Left renal pelvis (tissue), 4 donors: ENCODE data around the gene HSD3B7. TPM values are rescaled to one million over a fixed set of nuclear protein-coding genes. Genes with fewer than 3 reads are reported as not detected.
"Not testable (repeated sequence)": the region's sequence is repeated elsewhere in the genome, so short reads cannot be mapped to it uniquely, and the experiment has no call there.

Experiments
- DNase-seq, 4 donors: peaks; one replicate each; pipeline ENCODE4 v3.0.0-alpha.2; 2013; ENCODE audit warnings: low read depth in 4 of 4, low spot score in 3 of 4
- polyA plus RNA-seq, 4 donors: library from polyadenylated mRNA; unstranded; fragments of 120-200 nt; gene quantifications; one replicate each; pipeline ENCODE4 v1.2.1, GENCODE V29; 2013; ENCODE audit not compliant: insufficient read length in 4 of 4

HSD3B7 gene
- polyA plus RNA-seq, 4 donors = 6.7 to 11.8 (median 8.9) TPM

DNA sequence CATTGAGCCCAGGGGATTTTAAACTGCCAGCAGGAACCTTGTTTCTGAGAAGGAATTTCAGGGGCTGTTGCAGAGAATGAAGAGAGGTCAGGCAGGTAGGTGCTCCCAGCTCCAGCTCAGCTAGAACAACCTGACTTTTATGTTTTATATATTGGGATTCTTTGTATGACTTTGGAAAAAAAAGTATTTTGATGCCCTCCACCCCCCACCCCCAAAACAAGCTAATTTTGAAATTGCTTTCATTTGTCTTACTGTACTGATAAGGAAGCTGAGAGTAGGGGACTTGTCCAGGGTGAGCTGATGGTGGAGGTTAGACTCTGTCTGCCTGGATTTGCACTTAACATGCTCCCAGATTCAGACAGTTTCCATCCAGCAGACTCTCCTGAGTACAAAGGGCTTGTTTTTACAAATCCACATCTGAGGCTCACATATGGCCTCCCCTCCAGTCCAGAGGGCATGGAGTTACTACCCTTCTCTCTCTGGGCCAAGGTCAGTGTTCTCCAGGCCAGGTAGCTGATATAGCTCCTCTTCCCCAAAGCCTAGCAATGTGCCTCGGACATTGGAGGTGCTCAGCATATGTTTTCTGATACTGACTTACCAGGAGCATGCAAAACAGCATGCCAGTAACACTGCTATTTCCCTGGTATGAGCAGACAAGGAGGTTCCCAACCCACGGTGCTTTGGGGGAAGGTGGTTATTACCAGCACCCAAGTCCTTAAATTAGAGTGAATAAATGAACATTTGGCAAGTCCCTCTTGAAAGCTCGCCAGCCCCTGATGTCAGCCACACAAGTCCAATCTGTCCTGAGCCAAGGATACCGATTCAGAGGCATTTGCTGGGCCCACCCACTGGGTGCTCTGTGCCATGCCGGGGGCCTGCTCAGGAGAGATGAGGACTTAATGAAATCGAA, 14.1 kb downstream of the HSD3B7 start:
- DNase-seq = no peak

DNA sequence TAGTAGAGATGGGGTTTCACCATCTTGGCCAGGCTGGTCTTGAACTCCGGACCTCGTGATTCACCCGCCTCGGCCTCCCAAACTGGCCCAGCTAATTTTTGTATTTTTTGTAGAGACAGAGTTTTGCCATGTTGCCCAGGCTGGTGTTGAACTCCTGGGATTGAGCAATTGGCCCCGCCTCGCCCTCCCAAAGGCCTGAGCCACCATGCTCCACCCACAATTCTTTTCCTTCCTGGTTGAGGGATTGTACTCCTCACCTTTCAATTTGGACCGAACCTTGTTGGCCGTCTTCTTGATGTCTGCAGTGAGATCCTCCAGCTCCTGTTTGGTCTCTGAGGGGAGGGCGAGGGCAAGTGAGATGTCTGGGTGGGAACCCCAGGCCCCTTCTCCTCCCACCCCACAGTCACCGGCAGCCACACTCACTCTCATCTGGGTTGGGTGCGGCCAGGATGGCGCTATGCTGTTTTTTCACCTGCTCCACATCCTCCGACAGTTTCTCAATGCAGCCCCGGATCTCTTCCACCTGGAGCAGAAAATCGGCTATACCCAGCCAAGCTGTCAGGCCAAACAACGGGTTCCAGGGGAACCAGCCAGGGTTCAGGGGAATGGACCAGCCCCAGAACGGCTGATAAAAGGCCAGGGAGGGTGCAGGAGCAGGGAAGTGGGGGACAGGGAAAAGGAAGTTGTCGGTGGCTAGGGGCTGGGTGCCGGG, 15.8 kb downstream of the HSD3B7 start:
- DNase-seq = no peak

DNA sequence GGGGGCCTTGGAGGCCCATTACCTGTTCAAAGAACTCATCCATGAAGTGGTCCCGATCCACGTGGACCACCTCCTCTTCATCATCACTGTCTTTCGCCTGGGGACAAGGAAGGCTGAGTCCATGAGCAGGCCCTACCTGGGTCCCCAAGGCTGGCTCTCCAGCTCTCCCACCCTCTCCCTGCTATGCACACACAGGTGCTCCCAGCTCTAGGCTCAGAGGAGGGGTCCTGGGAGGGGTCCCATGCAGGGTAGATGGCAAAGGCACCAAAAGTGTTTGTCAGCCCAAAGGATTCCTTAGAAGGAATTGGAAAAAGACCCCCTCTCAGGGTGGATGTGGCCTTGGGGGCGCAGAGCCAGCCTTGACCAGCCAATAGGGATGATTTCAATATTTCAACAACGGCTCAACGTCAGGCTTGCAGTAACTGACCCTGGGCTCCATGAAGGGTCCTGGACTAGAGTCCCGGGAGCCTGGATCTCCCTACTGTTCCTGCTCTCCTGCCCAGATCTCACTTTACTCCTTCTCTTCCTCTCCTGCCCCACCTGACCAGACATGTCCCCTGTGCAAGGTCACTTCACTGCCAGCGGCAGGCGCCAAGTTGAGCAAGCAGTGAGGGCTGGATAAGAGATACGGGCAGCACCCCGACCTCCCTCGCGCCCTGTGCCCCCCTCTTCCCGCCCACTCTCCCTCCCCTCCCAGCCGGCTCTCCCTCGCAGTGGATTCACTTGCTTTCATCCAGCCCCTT, 16.7 kb downstream of the HSD3B7 start:
- DNase-seq = no peak

GRCh38 chr16:31002250-31002700, 17.3 kb downstream of the HSD3B7 start:
- no peak for DNase-seq

GRCh38 chr16:31002862-31003341, 17.9 kb downstream of the HSD3B7 start:
- no peak for DNase-seq

DNA sequence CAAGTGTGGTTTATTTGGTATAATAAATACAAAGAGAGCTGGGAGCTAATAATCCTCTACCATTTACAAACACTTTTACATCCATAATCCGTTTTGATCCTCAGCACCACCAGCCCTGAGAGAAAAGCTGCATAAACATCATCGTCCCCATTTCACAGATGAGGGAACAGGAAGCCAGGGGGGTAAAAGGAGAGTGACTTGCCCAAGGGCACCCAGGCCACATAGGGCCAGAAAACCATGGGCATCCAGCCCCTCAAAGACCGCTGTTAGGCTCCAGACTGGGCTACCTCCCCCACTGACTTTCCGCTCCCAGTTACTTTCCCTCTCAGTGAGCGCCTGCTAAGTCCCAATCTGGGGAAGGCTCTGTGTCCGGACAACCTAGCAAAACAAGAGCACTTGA, 18.7 kb downstream of the HSD3B7 start:
- DNase-seq = no peak

DNA sequence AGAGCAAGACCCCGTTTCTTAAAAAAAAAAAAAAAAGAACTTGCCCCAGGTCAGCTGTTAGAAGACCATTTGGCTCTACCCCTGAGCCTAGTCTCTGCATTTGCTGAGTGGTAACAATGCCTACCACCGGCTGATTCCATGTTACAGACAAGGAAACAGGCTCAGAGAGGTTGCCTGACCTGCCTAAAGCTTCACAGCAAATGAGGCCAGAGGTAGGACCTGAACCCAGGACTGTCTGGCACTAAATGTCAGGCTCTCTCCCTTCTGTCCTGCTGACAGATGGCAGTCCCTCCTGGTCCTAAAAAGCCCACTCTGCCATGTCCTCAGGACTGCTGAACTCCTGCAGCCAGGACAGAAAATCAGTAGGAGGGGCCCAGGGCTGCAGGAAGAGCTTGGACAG, 19.7 kb downstream of the HSD3B7 start:
- DNase-seq = no peak

DNA sequence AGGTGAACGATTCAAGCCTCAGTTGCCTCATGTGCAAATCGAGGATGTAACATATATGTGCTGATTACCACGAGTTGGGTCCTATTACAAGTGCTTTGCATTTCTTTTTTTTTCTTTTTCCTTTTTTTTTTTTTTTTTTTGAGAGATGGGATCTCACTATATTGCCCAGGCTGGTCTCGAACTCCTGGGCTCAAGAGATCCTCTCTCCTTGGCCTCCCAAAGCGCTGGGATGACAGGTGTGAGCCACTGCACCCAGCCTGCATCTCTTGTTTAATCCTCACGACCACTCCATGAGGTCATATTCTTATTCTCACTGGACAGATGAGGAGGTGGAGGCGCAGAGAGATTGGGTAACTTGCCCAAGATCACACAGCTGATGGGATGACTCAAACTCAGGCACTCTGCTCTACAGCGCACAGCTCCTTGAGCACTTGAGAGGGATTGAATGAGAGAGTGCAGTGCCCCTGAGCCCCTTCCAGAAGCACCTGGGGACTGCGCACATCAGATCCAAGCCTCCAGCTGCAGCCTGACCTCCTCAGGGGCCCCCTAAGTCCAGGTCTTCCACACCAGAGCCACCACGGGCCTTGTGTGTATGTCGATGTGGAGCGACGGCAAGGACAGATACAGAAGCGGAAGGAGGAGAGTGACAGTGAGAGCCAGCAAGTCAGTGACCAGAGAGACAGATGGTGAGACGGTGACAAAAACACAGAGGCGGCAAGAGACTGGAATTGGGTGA, 20.5 kb downstream of the HSD3B7 start:
- no peak for DNase-seq

DNA sequence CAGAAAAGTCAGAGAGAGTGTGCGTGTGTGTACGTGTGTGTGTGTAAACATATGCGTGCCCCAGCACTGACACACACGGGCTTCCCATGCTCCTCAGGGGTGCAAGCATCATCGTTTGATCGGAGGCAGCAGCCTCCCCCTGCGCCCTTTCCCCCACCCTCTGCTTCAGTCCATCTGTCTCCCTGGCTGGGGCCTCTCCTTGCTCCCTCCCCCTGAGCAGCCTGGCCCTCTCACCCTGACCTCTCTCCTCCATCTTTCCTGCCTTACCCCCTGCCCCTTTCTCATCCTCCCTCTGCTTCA, 21.0 kb downstream of the HSD3B7 start:
- no peak for DNase-seq

GRCh38 chr16:31006589-31006988, 21.6 kb downstream of the HSD3B7 start:
- no peak for DNase-seq

DNA sequence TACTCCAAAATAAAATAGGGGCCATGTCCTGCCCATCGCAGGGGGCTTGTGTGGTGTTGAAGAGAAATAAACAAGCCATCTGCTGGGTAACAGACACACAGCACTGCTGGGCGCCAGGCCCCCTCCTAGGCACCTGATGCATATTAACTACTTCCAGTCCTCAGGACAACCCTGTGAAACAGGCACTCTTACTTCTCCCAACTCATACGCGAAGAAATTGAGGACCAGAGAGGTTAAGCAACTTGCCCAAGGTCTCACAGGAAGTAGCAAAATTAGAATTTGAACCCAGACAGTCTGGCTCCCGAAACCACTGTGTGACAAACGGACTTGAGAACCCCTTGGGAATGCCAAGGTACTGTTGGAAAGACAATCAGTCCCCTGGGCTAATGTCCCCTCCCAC, 22.7 kb downstream of the HSD3B7 start:
- DNase-seq = no peak

DNA sequence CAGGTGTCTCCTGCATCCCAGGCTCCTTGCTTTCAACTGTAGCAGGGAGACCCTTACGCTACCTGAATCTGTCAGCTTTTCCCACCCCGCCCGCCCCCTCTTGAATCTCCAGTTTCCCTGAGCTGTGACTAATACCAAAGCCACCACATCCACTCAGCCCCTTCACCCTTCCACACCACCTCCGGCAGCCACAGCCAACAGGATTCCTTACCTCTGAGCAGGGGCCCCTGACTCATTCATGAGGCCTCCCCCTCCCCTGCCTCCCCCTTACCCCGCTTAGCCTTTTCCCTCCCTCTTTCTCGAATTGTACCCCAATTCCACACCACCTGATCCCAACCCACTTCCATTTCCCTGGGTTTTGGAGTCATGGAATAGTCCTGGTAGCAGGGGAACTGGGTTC, 23.1 kb downstream of the HSD3B7 start:
- DNase-seq = no peak

GRCh38 chr16:31008551-31008950, 23.5 kb downstream of the HSD3B7 start:
- no peak for DNase-seq

GRCh38 chr16:31009120-31009519, 24.1 kb downstream of the HSD3B7 start:
- no peak for DNase-seq

GRCh38 chr16:31009894-31010584, 25.0 kb downstream of the HSD3B7 start:
- DNase-seq = no peak

DNA sequence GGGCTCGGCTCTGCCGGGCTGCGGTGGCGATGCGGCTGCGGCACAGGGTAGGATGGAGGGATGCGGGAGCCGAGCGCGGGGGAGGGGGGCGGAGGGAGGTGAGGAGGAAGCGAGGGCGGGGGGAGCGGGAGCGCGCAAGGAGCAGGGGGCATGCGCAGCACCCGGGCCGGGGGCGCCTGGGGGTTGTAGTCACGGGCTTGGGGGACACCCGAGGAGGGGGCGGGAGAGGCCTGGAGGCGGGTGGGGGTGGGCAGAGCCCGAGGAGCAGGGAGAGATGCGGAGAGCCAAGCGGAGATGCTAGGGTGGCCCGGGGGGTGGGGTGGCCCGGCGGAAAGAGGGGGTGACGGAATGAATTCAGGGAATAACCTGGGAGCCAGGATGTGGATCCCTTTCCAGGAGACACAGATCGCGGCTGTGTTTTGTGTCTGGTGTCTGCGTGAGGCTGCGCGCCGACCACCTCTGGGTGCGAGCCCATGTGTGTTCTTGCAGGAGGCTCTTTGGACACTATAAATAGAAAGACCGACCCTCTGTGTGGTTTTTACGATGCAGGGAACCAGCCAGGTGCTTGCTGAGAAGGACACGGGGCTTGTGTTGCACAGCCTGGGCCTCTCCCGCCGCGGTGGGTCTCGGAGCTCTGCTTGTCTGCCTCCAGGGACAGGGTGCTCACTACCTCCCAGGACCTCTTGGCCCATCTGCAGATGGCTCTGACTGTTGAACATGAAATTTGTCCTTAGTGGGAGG, 25.7 kb downstream of the HSD3B7 start, which contains the start of gene STX1B:
Gene STX1B (minus strand): TSS at position 54 of the 741 bp plus-strand sequence. CDS start 242 bp downstream, outside the sequence.
- no peak for DNase-seq

GRCh38 chr16:31011815-31012214, 26.8 kb downstream of the HSD3B7 start:
- DNase-seq = not testable (repeated sequence)

GRCh38 chr16:31013292-31013691, 28.3 kb downstream of the HSD3B7 start:
- DNase-seq = not testable (repeated sequence)

DNA sequence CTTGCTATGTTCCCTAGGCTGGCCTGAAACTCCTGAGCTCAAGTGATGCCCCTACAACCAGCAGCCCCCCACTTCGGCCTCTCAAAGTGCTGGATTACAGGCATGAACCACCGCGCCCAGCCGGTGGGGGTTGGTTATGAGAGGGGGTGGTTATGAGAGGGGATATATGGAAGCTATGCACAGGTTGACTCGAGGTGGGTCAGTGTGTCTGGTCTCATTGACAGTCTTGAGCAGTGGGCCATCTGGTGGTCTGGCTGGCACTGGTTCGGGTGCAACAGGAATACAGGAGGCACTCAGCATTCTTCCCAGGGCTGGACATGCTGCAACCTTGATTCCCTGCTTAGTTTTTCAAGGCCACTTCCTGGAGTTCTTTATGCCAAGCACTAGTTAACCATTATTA, 31.0 kb downstream of the HSD3B7 start:
- DNase-seq = no peak
